GM18868 (cell line): ENCODE results near the gene CACNA1C.

ENCODE experiments used
- ATAC-seq: cut with Tn5 transposase; IDR thresholded peaks from one replicate; pipeline ENCODE4 v1.9.1; 2021; ENCODE audit warnings: mild to moderate bottlenecking, moderate library complexity; ENCODE audit not compliant: unreplicated experiment

The CACNA1C gene

GRCh38 chr12:2052826-2053678 is at the start of gene CACNA1C:
CACNA1C (plus strand) TSS chr12:2052987; CDS start chr12:2053563, 576 bp downstream.
- ATAC-seq: no peak

- ATAC-seq: peak; percentile 27
Measured at GRCh38 chr12:2003676-2004112, 49.1 kb upstream of the CACNA1C start.

- ATAC-seq: peak; percentile 97
Measured at GRCh38 chr12:2004113-2004929, 48.5 kb upstream of the CACNA1C start, which contains the start of gene DCP1B. DCP1B (minus strand) TSS chr12:2004457; CDS start chr12:2004431, 26 bp downstream.

GRCh38 chr12:2008677-2009076 is 44.1 kb upstream of the CACNA1C start:
- no peak for ATAC-seq

GRCh38 chr12:2009623-2010022 is 43.2 kb upstream of the CACNA1C start:
- no peak for ATAC-seq

- ATAC-seq: no peak
Measured at GRCh38 chr12:2011643-2012607, 40.9 kb upstream of the CACNA1C start.

- ATAC-seq: no peak
Measured at GRCh38 chr12:2013086-2013485, 39.7 kb upstream of the CACNA1C start.

- ATAC-seq: no peak
Measured at GRCh38 chr12:2013527-2014223, 39.1 kb upstream of the CACNA1C start.

- no peak for ATAC-seq
Measured at GRCh38 chr12:2014231-2014630, 38.6 kb upstream of the CACNA1C start.

GRCh38 chr12:2016862-2017545 is 35.8 kb upstream of the CACNA1C start:
- no peak for ATAC-seq

GRCh38 chr12:2017546-2018337 is 35.0 kb upstream of the CACNA1C start:
- no peak for ATAC-seq

- no peak for ATAC-seq
Measured at GRCh38 chr12:2018391-2018790, 34.4 kb upstream of the CACNA1C start.

- ATAC-seq: no peak
Measured at GRCh38 chr12:2019126-2019525, 33.7 kb upstream of the CACNA1C start.

GRCh38 chr12:2020511-2020910 is 32.3 kb upstream of the CACNA1C start:
- ATAC-seq: no peak

- no peak for ATAC-seq
Measured at GRCh38 chr12:2023365-2023764, 29.4 kb upstream of the CACNA1C start.

GRCh38 chr12:2027351-2027750 is 25.4 kb upstream of the CACNA1C start:
- no peak for ATAC-seq

- no peak for ATAC-seq
Measured at GRCh38 chr12:2029851-2030250, 22.9 kb upstream of the CACNA1C start.

- ATAC-seq: no peak
Measured at GRCh38 chr12:2032506-2032905, 20.3 kb upstream of the CACNA1C start.
